ENCODE results near the gene MSI2. TPM values are rescaled to one million over a fixed set of nuclear protein-coding genes. Genes with fewer than 3 reads are reported as not detected.

The MSI2 gene
- total RNA-seq, 1 donor from 2014 or later: 181 TPM

DNA sequence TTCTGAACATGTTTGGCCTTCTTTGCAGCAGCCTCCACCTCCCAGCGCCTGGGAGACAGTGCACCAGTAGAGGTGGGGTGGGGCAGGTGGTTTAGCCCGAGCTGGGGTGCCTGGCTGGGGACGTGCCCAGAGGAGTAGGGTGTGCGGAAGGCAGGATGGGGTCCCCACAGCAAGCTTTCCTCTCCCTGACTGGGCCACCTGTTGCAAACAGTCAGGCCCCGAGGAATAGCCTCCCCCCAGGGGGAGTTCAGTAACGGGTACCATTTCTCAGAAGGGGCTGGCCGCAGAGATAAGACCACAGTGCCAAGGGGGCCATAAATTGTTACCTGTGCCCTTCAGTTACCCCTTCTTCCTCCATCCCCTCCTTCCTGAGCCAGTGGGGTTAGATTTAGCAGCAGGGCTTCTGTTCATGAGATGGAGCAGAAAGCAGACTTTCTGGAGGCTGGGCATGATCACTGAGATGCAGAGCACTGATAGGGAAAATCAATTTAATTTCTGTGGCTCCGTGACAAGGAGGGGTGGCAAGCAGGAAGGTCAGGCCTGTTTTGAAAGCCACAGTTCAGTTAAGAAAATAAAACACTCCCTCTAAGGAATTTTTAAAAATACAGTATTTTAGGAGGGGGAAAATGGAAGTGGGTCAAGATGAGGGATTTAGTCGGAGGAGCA is 181.9 kb downstream of the MSI2 start:
- intact Hi-C loops (cut with micrococcal nuclease): no loop called here
- Mint-ChIP-seq H3K4me3 (ENCODE audit: low read depth) (peak overlapping the region; percentile 10), H3K27ac (peak overlapping the region; percentile 77), H3K9me3 (no peaks in the 10 kb centered on the region), H3K36me3 (ENCODE audit: low read depth) (peaks cover 30% of the 10 kb centered on the region), H3K27me3 (ENCODE audit: low read depth) (no peaks in the 10 kb centered on the region), H3K4me1 (ENCODE audit: low read depth) (peaks cover 63% of the 10 kb centered on the region)
- DNase-seq (ENCODE audit: low spot score): no peak

DNA sequence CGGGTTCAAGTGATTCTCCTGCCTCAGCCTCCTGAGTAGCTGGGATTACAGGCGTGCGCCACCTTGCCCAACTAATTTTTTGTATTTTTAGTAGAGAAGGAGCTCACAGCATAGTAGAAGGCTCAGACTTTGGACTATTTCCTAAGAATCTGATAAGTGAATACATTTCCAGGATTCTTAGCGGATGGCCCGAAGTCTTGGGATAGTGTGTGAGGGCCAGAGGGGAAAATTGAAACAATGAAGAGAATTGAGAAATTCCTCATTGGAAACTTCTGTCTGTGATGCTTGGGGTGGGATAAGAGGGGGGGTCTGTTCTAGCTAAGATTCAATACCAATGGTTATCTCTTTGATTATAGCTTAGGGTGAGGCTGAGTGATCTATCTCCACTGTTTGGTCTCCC is 183.3 kb downstream of the MSI2 start:
- H3K4me1 Mint-ChIP-seq (ENCODE audit: low read depth): peaks cover 71% of the 10 kb centered on the region
- H3K27ac Mint-ChIP-seq: peak overlapping the region; percentile 99
- intact Hi-C loops (cut with micrococcal nuclease): loop anchor here (1.0 to 5.0 kb wide), 4 partner anchors 13 to 155 kb away; no protein-coding TSS in a partner anchor
- peak overlapping the region; percentile 30 for H3K4me3 Mint-ChIP-seq (ENCODE audit: low read depth)
- DNase-seq (ENCODE audit: low spot score): no peak
- H3K36me3 Mint-ChIP-seq (ENCODE audit: low read depth): peaks cover 28% of the 10 kb centered on the region
- no peaks in the 10 kb centered on the region for H3K9me3 Mint-ChIP-seq
- H3K27me3 Mint-ChIP-seq (ENCODE audit: low read depth): no peaks in the 10 kb centered on the region

DNA sequence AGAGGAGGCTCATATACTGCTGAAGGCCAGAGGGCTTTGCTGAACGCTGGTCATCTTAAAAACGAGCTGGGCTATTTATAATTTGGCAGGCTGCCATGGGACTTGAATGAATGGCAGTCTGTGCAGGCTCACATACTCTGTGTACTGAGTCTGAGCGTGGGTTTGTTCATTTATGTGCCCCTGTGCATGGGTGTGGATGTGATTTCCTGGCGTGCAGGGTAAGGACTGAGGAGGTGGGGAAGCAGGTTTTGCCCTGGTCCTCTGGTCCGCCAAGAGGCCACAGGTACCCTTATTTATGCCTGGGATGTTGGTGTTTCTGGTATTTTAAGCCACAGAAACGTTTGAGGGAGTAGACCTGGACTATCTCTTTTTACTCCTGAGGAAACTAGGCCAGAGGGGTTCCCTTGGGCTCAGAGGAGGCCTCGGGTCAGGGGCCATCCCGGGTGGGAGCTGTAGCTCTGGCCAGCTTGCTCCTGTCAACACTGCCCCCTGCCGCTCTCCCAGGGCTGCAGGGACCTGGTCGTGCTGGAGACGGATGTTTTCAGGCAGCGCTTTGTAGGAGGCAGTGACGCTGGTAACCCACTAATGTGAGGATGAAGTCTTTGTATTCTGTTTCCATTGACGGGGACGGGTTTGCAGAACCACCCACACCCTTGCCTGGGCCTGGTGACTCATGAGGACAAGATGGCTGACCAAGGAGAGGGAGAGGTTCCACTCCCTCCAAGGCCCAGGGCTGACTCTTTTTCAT is 184.4 kb downstream of the MSI2 start:
- H3K27me3 Mint-ChIP-seq (ENCODE audit: low read depth): no peaks in the 10 kb centered on the region
- peaks cover 28% of the 10 kb centered on the region for H3K36me3 Mint-ChIP-seq (ENCODE audit: low read depth)
- H3K4me3 Mint-ChIP-seq (ENCODE audit: low read depth): peak overlapping the region; percentile 23
- peak overlapping the region; percentile 99 for H3K27ac Mint-ChIP-seq
- intact Hi-C loops (cut with micrococcal nuclease): loop anchor here (1.0 to 5.0 kb wide), 7 partner anchors 14 to 197 kb away; no protein-coding TSS in a partner anchor
- no peaks in the 10 kb centered on the region for H3K9me3 Mint-ChIP-seq
- peak; percentile 62 for DNase-seq (ENCODE audit: low spot score)
- peaks cover 79% of the 10 kb centered on the region for H3K4me1 Mint-ChIP-seq (ENCODE audit: low read depth)

- Mint-ChIP-seq H3K27me3 (ENCODE audit: low read depth) (no peaks in the 10 kb centered on the region), H3K27ac (peak overlapping the region; percentile 99), H3K4me3 (ENCODE audit: low read depth) (no peak overlapping the region), H3K36me3 (ENCODE audit: low read depth) (peaks cover 29% of the 10 kb centered on the region), H3K4me1 (ENCODE audit: low read depth) (peaks cover 79% of the 10 kb centered on the region), H3K9me3 (no peaks in the 10 kb centered on the region)
- no peak for DNase-seq (ENCODE audit: low spot score)
- intact Hi-C loops (cut with micrococcal nuclease): loop anchor here (1.0 to 5.0 kb wide), 6 partner anchors 22 to 198 kb away; no protein-coding TSS in a partner anchor
Observed at GRCh38 chr17:57441270-57441600, 184.9 kb downstream of the MSI2 start.

- intact Hi-C loops (cut with micrococcal nuclease): loop anchor here (5.0 kb wide), 1 partner anchor 35 kb away; no protein-coding TSS in a partner anchor
- H3K4me3 Mint-ChIP-seq (ENCODE audit: low read depth): peak overlapping the region; percentile 2
Observed at GRCh38 chr17:57442401-57442823, 186.1 kb downstream of the MSI2 start.

GRCh38 chr17:57442914-57443571 is 186.7 kb downstream of the MSI2 start:
- DNase-seq (ENCODE audit: low spot score): peak; percentile 31
- Mint-ChIP-seq H3K27ac (peak overlapping the region; percentile 99), H3K36me3 (ENCODE audit: low read depth) (peaks cover 19% of the 10 kb centered on the region), H3K4me1 (ENCODE audit: low read depth) (peaks cover 78% of the 10 kb centered on the region), H3K27me3 (ENCODE audit: low read depth) (no peaks in the 10 kb centered on the region), H3K4me3 (ENCODE audit: low read depth) (peak overlapping the region; percentile 35), H3K9me3 (no peaks in the 10 kb centered on the region)
- intact Hi-C loops (cut with micrococcal nuclease): loop anchor here (5.0 kb wide), 1 partner anchor 36 kb away; no protein-coding TSS in a partner anchor

More at GRCh38 chr17:57442401-57442823, 186.1 kb downstream of the MSI2 start:
- no peak for DNase-seq (ENCODE audit: low spot score)
- Mint-ChIP-seq H3K4me1 (ENCODE audit: low read depth) (peaks cover 77% of the 10 kb centered on the region), H3K9me3 (no peaks in the 10 kb centered on the region), H3K27me3 (ENCODE audit: low read depth) (no peaks in the 10 kb centered on the region), H3K36me3 (ENCODE audit: low read depth) (peaks cover 23% of the 10 kb centered on the region), H3K27ac (peak overlapping the region; percentile 99)

GRCh38 chr17:57443781-57444180 is 187.5 kb downstream of the MSI2 start:
- Mint-ChIP-seq H3K36me3 (ENCODE audit: low read depth) (peaks cover 19% of the 10 kb centered on the region), H3K9me3 (no peaks in the 10 kb centered on the region), H3K4me1 (ENCODE audit: low read depth) (peaks cover 80% of the 10 kb centered on the region), H3K27me3 (ENCODE audit: low read depth) (no peaks in the 10 kb centered on the region), H3K27ac (peak overlapping the region; percentile 99), H3K4me3 (ENCODE audit: low read depth) (no peak overlapping the region)
- no peak for DNase-seq (ENCODE audit: low spot score)
- intact Hi-C loops (cut with micrococcal nuclease): loop anchor here (5.0 kb wide), 1 partner anchor 36 kb away; no protein-coding TSS in a partner anchor

DNA sequence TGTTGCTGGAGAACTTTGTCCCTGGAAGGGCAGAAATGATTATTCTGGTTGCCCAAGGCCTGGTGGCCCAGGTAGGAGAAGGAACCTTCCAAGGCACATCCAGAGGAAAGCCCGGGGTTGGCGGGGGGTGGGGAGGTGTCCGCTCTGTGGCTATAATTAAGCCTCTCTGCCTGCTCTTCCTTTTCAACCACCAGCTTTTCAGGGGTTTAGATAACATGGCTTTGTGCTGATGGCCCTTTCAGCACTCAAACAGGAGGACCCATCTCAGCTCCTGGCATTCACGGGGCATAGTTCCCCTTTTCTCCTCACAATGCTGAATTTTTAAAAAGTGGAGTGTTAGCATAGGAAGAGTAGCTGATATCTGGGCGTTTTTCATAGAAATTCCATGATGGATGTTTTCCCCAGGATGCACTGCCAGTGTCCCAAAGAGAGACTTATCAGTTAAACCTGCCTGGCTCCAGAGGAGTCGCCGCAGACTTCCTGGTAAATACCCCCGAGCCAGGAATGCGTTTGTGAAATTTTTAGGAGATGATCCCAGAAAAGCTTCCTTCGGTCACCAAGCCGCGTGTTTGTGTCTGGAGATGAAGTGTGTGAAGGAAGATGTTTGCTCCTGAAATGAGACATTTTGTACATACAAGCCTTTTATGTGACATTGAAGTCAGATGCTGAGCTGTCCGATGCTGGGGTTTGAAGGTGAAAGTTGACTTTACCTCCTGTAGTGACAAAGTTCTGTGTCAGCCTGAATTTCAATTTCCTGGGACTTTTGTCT is 188.5 kb downstream of the MSI2 start:
- H3K4me1 Mint-ChIP-seq (ENCODE audit: low read depth): peaks cover 71% of the 10 kb centered on the region
- no peak overlapping the region for H3K4me3 Mint-ChIP-seq (ENCODE audit: low read depth)
- no peaks in the 10 kb centered on the region for H3K27me3 Mint-ChIP-seq (ENCODE audit: low read depth)
- peak overlapping the region; percentile 40 for H3K27ac Mint-ChIP-seq
- peaks cover 18% of the 10 kb centered on the region for H3K36me3 Mint-ChIP-seq (ENCODE audit: low read depth)
- intact Hi-C loops (cut with micrococcal nuclease): loop anchor here (5.0 kb wide), 1 partner anchor 38 kb away; no protein-coding TSS in a partner anchor
- no peak for DNase-seq (ENCODE audit: low spot score)
- H3K9me3 Mint-ChIP-seq: no peaks in the 10 kb centered on the region

GRCh38 chr17:57445772-57446472 is 189.6 kb downstream of the MSI2 start:
- intact Hi-C loops (cut with micrococcal nuclease): no loop called here
- Mint-ChIP-seq H3K4me1 (ENCODE audit: low read depth) (peaks cover 65% of the 10 kb centered on the region), H3K27me3 (ENCODE audit: low read depth) (no peaks in the 10 kb centered on the region), H3K4me3 (ENCODE audit: low read depth) (no peak overlapping the region), H3K27ac (peak overlapping the region; percentile 23), H3K9me3 (no peaks in the 10 kb centered on the region), H3K36me3 (ENCODE audit: low read depth) (peaks cover 19% of the 10 kb centered on the region)
- DNase-seq (ENCODE audit: low spot score): no peak

DNA sequence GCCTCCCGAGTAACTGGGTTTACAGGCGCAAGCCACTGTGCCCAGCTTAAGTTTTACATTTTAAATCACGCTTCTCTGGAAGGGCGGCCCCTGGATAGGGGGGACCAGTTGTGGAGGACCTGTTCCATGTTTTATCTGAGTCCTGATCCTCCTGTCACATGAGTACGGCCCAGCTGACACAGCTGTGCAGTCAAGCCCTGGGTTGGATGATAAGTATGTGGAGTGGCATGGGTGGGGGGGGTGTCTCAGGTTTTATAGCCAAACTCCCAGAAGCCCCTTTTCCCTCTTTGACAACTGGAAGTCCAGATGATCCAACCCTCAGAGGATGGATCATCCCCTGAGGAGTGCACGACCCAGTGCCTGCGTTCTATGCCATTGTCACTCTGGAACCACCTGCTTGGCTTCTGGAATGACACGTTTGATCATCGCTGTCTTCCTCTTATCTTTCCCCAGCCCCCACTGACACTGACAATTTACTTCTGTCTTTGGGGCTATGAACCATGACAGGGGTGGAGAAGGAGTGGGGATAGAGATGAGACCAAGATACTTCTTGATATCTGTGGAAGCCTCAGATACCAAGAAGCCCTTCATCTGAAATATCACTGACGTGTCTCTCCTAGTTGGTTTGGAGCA is 191.2 kb downstream of the MSI2 start:
- Mint-ChIP-seq H3K4me1 (ENCODE audit: low read depth) (peaks cover 61% of the 10 kb centered on the region), H3K4me3 (ENCODE audit: low read depth) (no peak overlapping the region), H3K36me3 (ENCODE audit: low read depth) (peaks cover 30% of the 10 kb centered on the region)

GRCh38 chr17:57447990-57448758 is 191.9 kb downstream of the MSI2 start:
- Mint-ChIP-seq H3K36me3 (ENCODE audit: low read depth) (peaks cover 32% of the 10 kb centered on the region), H3K27me3 (ENCODE audit: low read depth) (no peaks in the 10 kb centered on the region), H3K4me3 (ENCODE audit: low read depth) (no peak overlapping the region), H3K4me1 (ENCODE audit: low read depth) (peaks cover 58% of the 10 kb centered on the region), H3K9me3 (no peaks in the 10 kb centered on the region), H3K27ac (peak overlapping the region; percentile 58)
- DNase-seq (ENCODE audit: low spot score): no peak
- intact Hi-C loops (cut with micrococcal nuclease): no loop called here

More for the DNA sequence above, 191.2 kb downstream of the MSI2 start:
- Mint-ChIP-seq H3K9me3 (no peaks in the 10 kb centered on the region), H3K27me3 (ENCODE audit: low read depth) (no peaks in the 10 kb centered on the region), H3K27ac (no peak overlapping the region)
- intact Hi-C loops (cut with micrococcal nuclease): no loop called here
- no peak for DNase-seq (ENCODE audit: low spot score)

Measured in activated T-helper 2 cell treated with anti-CD3 and anti-CD28 coated beads, Interferon-gamma antibody, Interleukin-2, Interleukin-4, amounts not matched to agents 10 μg/mL and 5 μg/mL and 100 μg/mL, durations not matched to agents 14 hours and 24 hours and 36 hours (primary cell).